ENCODE results near the gene NRSN2. TPM values are rescaled to one million over a fixed set of nuclear protein-coding genes. Genes with fewer than 3 reads are reported as not detected.
A peak's percentile ranks its signal among the peaks of the same experiment; 100 is the strongest.
"Not testable (repeated sequence)": the region's sequence is repeated elsewhere in the genome, so short reads cannot be mapped to it uniquely, and the experiment has no call there.

The NRSN2 gene
- total RNA-seq, 4 donors from 2014 or later = 3.7 to 13.8 (median 7.2) TPM

GRCh38 chr20:334578-334977 is 12.3 kb upstream of the NRSN2 start:
- no peaks in the 10 kb centered on the region for H3K36me3 ChIP-seq
- H3K4me1 ChIP-seq = peaks cover 9 to 15% (median 11%) of the 10 kb centered on the region in 3 donors
- TF ChIP-seq CTCF (IDR thresholded peaks at IDR 0.05) = no peak
- H3K27me3 ChIP-seq = no peaks in the 10 kb centered on the region
- intact Hi-C loops (cut with DNase I) = no loop called here
- H3K9me3 ChIP-seq = no peaks in the 10 kb centered on the region
- no peak overlapping the region for H3K27ac ChIP-seq
- H3K4me3 ChIP-seq = no peak overlapping the region
- DNase-seq = no peak
- WGBS, 2 donors = 90 to 93% methylated on average over 8 of the region's 8 CpGs

- DNase-seq; H3K4me3 ChIP-seq; intact Hi-C loops (cut with DNase I); H3K36me3 ChIP-seq; H3K27me3 ChIP-seq; H3K27ac ChIP-seq; H3K4me1 ChIP-seq; H3K9me3 ChIP-seq: not testable (repeated sequence)
- 80% methylated on average over 1 of the region's 1 CpG; no CpG with 5 or more reads in 1 of the 2 donors for WGBS, 2 donors
Observed at GRCh38 chr20:336040-336439, 10.9 kb upstream of the NRSN2 start.

- H3K9me3 ChIP-seq = peaks cover 0 to 16% (median 0%) of the 10 kb centered on the region in 3 donors
- intact Hi-C loops (cut with DNase I) = loop anchor here (10.0 kb wide), 1 partner anchor 313 kb away; the partner anchor contains the start of gene SRXN1
- H3K4me1 ChIP-seq = peaks cover 4 to 8% (median 6%) of the 10 kb centered on the region in 3 donors
- 35 to 56% methylated on average over 2 of the region's 2 CpGs for WGBS, 2 donors
- H3K27ac ChIP-seq = no peak overlapping the region
- no peaks in the 10 kb centered on the region for H3K27me3 ChIP-seq
- H3K36me3 ChIP-seq = peaks cover 0 to 9% (median 0%) of the 10 kb centered on the region in 3 donors
- no peak for DNase-seq
- no peak for TF ChIP-seq CTCF (IDR thresholded peaks at IDR 0.05)
- TF ChIP-seq POLR2A (IDR thresholded peaks at IDR 0.05) = no peak
- no peak overlapping the region for H3K4me3 ChIP-seq
Observed at GRCh38 chr20:341682-342081, 5.2 kb upstream of the NRSN2 start.

- no peak for DNase-seq
- TF ChIP-seq POLR2A (IDR thresholded peaks at IDR 0.05) = no peak
- TF ChIP-seq CTCF (IDR thresholded peaks at IDR 0.05) = no peak
- Histone ChIP-seq H3K27ac (no peak overlapping the region), H3K27me3 (no peaks in the 10 kb centered on the region), H3K4me3 (no peak overlapping the region), H3K36me3 (peaks cover 0 to 9% (median 0%) of the 10 kb centered on the region in 3 donors), H3K4me1 (peaks cover 6 to 23% (median 8%) of the 10 kb centered on the region in 3 donors), H3K9me3 (peaks cover 0 to 16% (median 0%) of the 10 kb centered on the region in 3 donors)
- intact Hi-C loops (cut with DNase I) = loop anchor here (10.0 kb wide), 1 partner anchor 312 kb away; the partner anchor contains the start of gene SRXN1
Observed at GRCh38 chr20:343107-343506, 3.8 kb upstream of the NRSN2 start.

GRCh38 chr20:346033-346639 is 775 bp upstream of the NRSN2 start:
- TF ChIP-seq POLR2A (IDR thresholded peaks at IDR 0.05) = no peak
- no peak for TF ChIP-seq CTCF (IDR thresholded peaks at IDR 0.05)
- no peaks in the 10 kb centered on the region for H3K27me3 ChIP-seq
- WGBS, 2 donors = 61 to 81% methylated on average over 5 to 6 of the region's 9 CpGs
- peaks cover 6 to 34% (median 8%) of the 10 kb centered on the region in 3 donors for H3K4me1 ChIP-seq
- DNase-seq = no peak
- intact Hi-C loops (cut with DNase I) = loop anchor here (10.0 kb wide), 1 partner anchor 309 kb away; the partner anchor contains the start of gene SRXN1
- peaks cover 0 to 25% (median 8%) of the 10 kb centered on the region in 3 donors for H3K36me3 ChIP-seq
- peak overlapping the region; percentile 68 to 78 (median 76) for H3K4me3 ChIP-seq
- peak overlapping the region; percentile 80 to 96 (median 91) for H3K27ac ChIP-seq
- peaks cover 0 to 16% (median 0%) of the 10 kb centered on the region in 3 donors for H3K9me3 ChIP-seq
